A549 (cell line): ENCODE measurements around the gene COQ4. TPM values are rescaled to one million over a fixed set of nuclear protein-coding genes. Genes with fewer than 3 reads are reported as not detected.
A peak's percentile ranks its signal among the peaks of the same experiment; 100 is the strongest.
"Not testable (repeated sequence)": the region's sequence is repeated elsewhere in the genome, so short reads cannot be mapped to it uniquely, and the experiment has no call there.

Source experiments
- ATAC-seq, 2 experiments: fragments of 200-7000 bp in 1 of 2; fragments of >200 bp in 1 of 2; cut with Nextera tagmentation in 1 of 2; cut with Tn5 transposase in 1 of 2; 3 replicates each; pipeline versions ENCODE4 v1.8.0 to v1.9.1; 2018 to 2020; ENCODE audit warnings: mild to moderate bottlenecking in 1 of 2, moderate library complexity in 1 of 2
- CTCF ChIA-PET: fragments of 300-600 bp; sonication (Branson Sonifier 250); formaldehyde crosslinking; extraction: SDS; loops from one replicate; lab custom pipeline; 2021; ENCODE audit warnings: antibody characterized with exemption, inconsistent platforms; lab: Yijun Ruan, JAX
- POLR2A ChIA-PET: fragments of 350-600 bp; formaldehyde crosslinking; extraction: SDS; loops from one replicate; lab custom pipeline; 2021; ENCODE audit warnings: antibody characterized with exemption, inconsistent platforms; lab: Yijun Ruan, JAX
- DNase-seq, 2 experiments: peaks; one replicate each; pipeline versions ENCODE4 v3.0.0 to v3.0.0-alpha.2; 2011 to 2016; ENCODE audit warnings: low read depth in 1 of 2, low spot score in 1 of 2
- FAIRE-seq: peaks from 2 replicates; lab custom pipeline; 2011; peaks lifted over from hg19 to GRCh38; lab: Jason Lieb, UNC
- H3K27ac ChIP-seq, 2 experiments: fragments of >200 bp; sonication (Bioruptor Twin); formaldehyde crosslinking; 3 replicates each; pipeline ENCODE4 v1.5.1; 2016 to 2017
- H3K4me1 ChIP-seq: fragments of >200 bp; sonication (Bioruptor Twin); formaldehyde crosslinking; 3 replicates; pipeline ENCODE4 v1.6.1; 2016
- H3K4me2 ChIP-seq: fragments of >200 bp; sonication (Bioruptor Twin); formaldehyde crosslinking; 3 replicates; pipeline ENCODE4 v1.6.1; 2016
- H3K4me3 ChIP-seq: fragments of >200 bp; sonication (Bioruptor Twin); formaldehyde crosslinking; 3 replicates; pipeline ENCODE4 v1.5.1; 2016
- H3K9me3 ChIP-seq: fragments of >200 bp; sonication (Bioruptor Twin); formaldehyde crosslinking; 3 replicates; pipeline ENCODE4 v1.6.1; 2016
- BHLHE40 ChIP-seq: IDR thresholded peaks from 2 replicates; pipeline ENCODE4 v1.6.1; 2012; ENCODE audit warnings: low read depth, low read length, inconsistent platforms
- CBX8 ChIP-seq: fragments of 200-600 bp; sonication (generic); IDR thresholded peaks from 2 replicates; pipeline ENCODE4 v1.6.1; 2016
- CEBPB ChIP-seq, 2 experiments: fragments of >200 bp in 1 of 2; sonication (Bioruptor Twin) in 1 of 2; formaldehyde crosslinking in 1 of 2; IDR thresholded peaks; 2 replicates each; pipeline ENCODE4 v1.6.1; 2012 to 2016
- CHD2 ChIP-seq: fragments of 150-350 bp; IDR thresholded peaks from 2 replicates; pipeline ENCODE4 v1.6.1; 2014; ENCODE audit warnings: low read length; ENCODE audit not compliant: partially characterized antibody
- EHF ChIP-seq: fragments of 250-450 bp; sonication (Bioruptor Pico); IDR thresholded peaks from 2 replicates; pipeline ENCODE4 v1.5.0; 2020; ENCODE audit warnings: mild to moderate bottlenecking
- HDAC2 ChIP-seq: fragments of 200-600 bp; sonication (generic); IDR thresholded peaks from 2 replicates; pipeline ENCODE4 v1.6.1; 2016
- HEYL ChIP-seq: fragments of 250-450 bp; sonication (Bioruptor Pico); IDR thresholded peaks from 2 replicates; pipeline ENCODE4 v1.8.0; 2021; ENCODE audit warnings: mild to moderate bottlenecking, moderate library complexity
- HOXB13 ChIP-seq: fragments of 250-450 bp; sonication (Bioruptor Pico); IDR thresholded peaks from 2 replicates; pipeline ENCODE4 v1.5.0; 2020; ENCODE audit warnings: low read depth, mild to moderate bottlenecking, moderate library complexity
- JUN ChIP-seq, 2 experiments: fragments of >200 bp; sonication (Bioruptor Twin); formaldehyde crosslinking; IDR thresholded peaks; 2 replicates in 1 of 2; 3 replicates in 1 of 2; pipeline ENCODE4 v1.6.1; 2016 to 2017
- MAX ChIP-seq: IDR thresholded peaks from 2 replicates; pipeline ENCODE4 v1.6.1; 2012
- NFE2L2 ChIP-seq: fragments of 150-350 bp; conservative IDR thresholded peaks from 2 replicates; pipeline ENCODE4 v1.6.1; 2014; ENCODE audit warnings: low read length
- NR3C1 ChIP-seq: fragments of >200 bp; sonication (Bioruptor Twin); formaldehyde crosslinking; IDR thresholded peaks from 3 replicates; pipeline ENCODE4 v1.6.1; 2017
- RCOR1 ChIP-seq: fragments of 150-350 bp; IDR thresholded peaks from 2 replicates; pipeline ENCODE4 v1.6.1; 2014; ENCODE audit warnings: antibody characterized with exemption, low read length, low read depth
- TP53 ChIP-seq: fragments of 250-450 bp; sonication (Bioruptor Pico); IDR thresholded peaks from 2 replicates; pipeline ENCODE4 v1.5.0; 2021; ENCODE audit warnings: mild to moderate bottlenecking, moderate library complexity
- WGBS: methylation state at CpG from one replicate; pipeline ENCODE4 v1.1.6; 2017; ENCODE audit errors: missing lambda C conversion rate; 5-methylcytosine and 5-hydroxymethylcytosine counted together
- polyA plus RNA-seq, 4 experiments: library from polyadenylated mRNA; depleted of rRNA in 3 of 4; stranded (reverse); fragments of >200 nt; fragmentation: RNase III in 1 of 4; extraction: RNeasy Plus Mini Kit Qiagen cat#74134 plus additional on column Dnase treatment in 1 of 4; gene quantifications; 2 replicates in 3 of 4; 3 replicates in 1 of 4; pipeline ENCODE4 v1.2.3, GENCODE V29; 2011 to 2017
- TF ChIP-seq, protein P1 (sequence below): fragments of 200-600 bp; sonication (generic); IDR thresholded peaks from 2 replicates; pipeline ENCODE4 v1.6.1; 2016; ENCODE audit warnings: antibody characterized with exemption, mild to moderate bottlenecking, moderate library complexity
- TF ChIP-seq, protein P2 (sequence below): fragments of 250-450 bp; sonication (Bioruptor Pico); IDR thresholded peaks from 2 replicates; pipeline ENCODE4 v1.5.0; 2020; ENCODE audit warnings: low read depth, mild to moderate bottlenecking, moderate library complexity

The COQ4 gene
- polyA plus RNA-seq, 2 of the 4 experiments (the other 2 are of a cell fraction) = 32.5 to 41.3 TPM

GRCh38 chr9:128276574-128277270 is 45.9 kb upstream of the COQ4 start:
- ATAC-seq (peak; percentile 58 to 64), DNase-seq (peak in 1 of 2 experiments; percentile 51), FAIRE-seq (no peak)
- ChIA-PET POLR2A (interaction anchor here (0.8 to 1.2 kb wide), 8 partner anchors 10 to 117 kb away, joined by 3 to 19 read pairs (median 6); partner anchors contain the start of genes BBLN and URM1), CTCF (interaction anchor here (0.9 to 2.0 kb wide), 6 partner anchors 15 to 85 kb away, joined by 3 to 10 read pairs (median 4); partner anchors contain the start of gene SLC27A4)
- Histone ChIP-seq H3K4me1 (peaks cover 12% of the 10 kb centered on the region; the same call in 2 of the 3 replicates), H3K4me3 (peak overlapping the region; percentile 76), H3K4me2 (peak overlapping the region; percentile 95), H3K9me3 (no peaks in the 10 kb centered on the region), H3K27ac (peak overlapping the region; percentile 87 to 93)
- WGBS = 21% methylated on average over 23 of the region's 23 CpGs
- no peak for TF ChIP-seq MAX
- TF ChIP-seq TP53 (CRISPR knock-in tag) = no peak
- TF ChIP-seq HEYL (CRISPR knock-in tag) = no peak
- TF ChIP-seq, all 56 proteins: peak for 0

GRCh38 chr9:128279088-128280073 is 43.3 kb upstream of the COQ4 start:
- POLR2A ChIA-PET, FAIRE-seq, DNase-seq, H3K27ac ChIP-seq, ATAC-seq, H3K9me3 ChIP-seq, H3K4me3 ChIP-seq, H3K4me2 ChIP-seq: not testable (repeated sequence)
- peaks cover 12% of the 10 kb centered on the region; the same call in 2 of the 3 replicates for H3K4me1 ChIP-seq
- CTCF ChIA-PET = interaction anchor here (1.0 to 1.5 kb wide), 3 partner anchors 16 to 24 kb away, joined by 3 to 10 read pairs (median 6); no protein-coding TSS in a partner anchor
- WGBS = 88% methylated on average over 22 of the region's 22 CpGs

DNA sequence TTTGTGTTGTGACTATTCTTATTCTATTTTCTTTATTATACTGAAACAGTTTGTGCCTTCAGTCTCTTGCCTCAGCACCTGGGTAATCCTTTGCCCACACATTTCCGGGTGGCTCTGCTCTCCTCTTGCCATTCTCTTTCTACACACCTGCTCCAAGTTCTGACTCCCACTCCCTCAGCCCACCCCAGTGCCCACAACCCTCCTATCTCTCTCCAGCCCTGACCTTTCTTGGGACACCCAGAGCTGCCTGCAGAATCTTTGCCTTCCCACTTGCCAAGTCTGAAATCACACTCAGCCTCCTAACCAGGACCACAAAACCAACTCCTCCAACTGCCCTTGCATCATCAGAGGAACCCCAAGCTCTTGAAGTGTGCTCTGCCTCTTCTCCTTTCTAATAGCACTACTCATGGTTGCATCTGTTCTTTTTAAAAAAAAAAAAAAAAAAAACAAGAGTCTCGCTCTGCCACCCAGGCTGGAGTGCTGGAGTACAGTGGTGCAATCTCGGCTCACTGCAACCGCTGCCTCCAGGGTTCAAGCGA is 42.5 kb upstream of the COQ4 start:
- Histone ChIP-seq H3K9me3 (no peaks in the 10 kb centered on the region), H3K27ac (no peak overlapping the region), H3K4me2 (no peak overlapping the region), H3K4me1 (peaks cover 9% of the 10 kb centered on the region; the same call in 2 of the 3 replicates), H3K4me3 (no peak overlapping the region)
- TF ChIP-seq BHLHE40 = no peak
- TF ChIP-seq, protein P1, sequence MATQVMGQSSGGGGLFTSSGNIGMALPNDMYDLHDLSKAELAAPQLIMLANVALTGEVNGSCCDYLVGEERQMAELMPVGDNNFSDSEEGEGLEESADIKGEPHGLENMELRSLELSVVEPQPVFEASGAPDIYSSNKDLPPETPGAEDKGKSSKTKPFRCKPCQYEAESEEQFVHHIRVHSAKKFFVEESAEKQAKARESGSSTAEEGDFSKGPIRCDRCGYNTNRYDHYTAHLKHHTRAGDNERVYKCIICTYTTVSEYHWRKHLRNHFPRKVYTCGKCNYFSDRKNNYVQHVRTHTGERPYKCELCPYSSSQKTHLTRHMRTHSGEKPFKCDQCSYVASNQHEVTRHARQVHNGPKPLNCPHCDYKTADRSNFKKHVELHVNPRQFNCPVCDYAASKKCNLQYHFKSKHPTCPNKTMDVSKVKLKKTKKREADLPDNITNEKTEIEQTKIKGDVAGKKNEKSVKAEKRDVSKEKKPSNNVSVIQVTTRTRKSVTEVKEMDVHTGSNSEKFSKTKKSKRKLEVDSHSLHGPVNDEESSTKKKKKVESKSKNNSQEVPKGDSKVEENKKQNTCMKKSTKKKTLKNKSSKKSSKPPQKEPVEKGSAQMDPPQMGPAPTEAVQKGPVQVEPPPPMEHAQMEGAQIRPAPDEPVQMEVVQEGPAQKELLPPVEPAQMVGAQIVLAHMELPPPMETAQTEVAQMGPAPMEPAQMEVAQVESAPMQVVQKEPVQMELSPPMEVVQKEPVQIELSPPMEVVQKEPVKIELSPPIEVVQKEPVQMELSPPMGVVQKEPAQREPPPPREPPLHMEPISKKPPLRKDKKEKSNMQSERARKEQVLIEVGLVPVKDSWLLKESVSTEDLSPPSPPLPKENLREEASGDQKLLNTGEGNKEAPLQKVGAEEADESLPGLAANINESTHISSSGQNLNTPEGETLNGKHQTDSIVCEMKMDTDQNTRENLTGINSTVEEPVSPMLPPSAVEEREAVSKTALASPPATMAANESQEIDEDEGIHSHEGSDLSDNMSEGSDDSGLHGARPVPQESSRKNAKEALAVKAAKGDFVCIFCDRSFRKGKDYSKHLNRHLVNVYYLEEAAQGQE = no peak
- no peak for TF ChIP-seq CEBPB (IDR thresholded peaks at IDR 0.05)
- no peak for TF ChIP-seq NR3C1
- TF ChIP-seq CHD2 = no peak
- no peak for TF ChIP-seq CBX8
- no peak for TF ChIP-seq EHF (CRISPR knock-in tag)
- TF ChIP-seq, protein P2, sequence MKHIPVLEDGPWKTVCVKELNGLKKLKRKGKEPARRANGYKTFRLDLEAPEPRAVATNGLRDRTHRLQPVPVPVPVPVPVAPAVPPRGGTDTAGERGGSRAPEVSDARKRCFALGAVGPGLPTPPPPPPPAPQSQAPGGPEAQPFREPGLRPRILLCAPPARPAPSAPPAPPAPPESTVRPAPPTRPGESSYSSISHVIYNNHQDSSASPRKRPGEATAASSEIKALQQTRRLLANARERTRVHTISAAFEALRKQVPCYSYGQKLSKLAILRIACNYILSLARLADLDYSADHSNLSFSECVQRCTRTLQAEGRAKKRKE (CRISPR knock-in tag) = no peak
- no peak for TF ChIP-seq HOXB13 (CRISPR knock-in tag)
- TF ChIP-seq NFE2L2 = no peak
- TF ChIP-seq HDAC2 = no peak
- no peak for TF ChIP-seq RCOR1
- no peak for TF ChIP-seq JUN (IDR thresholded peaks at IDR 0.05)
- DNase-seq (no peak), FAIRE-seq (no peak), ATAC-seq (no peak)
- CTCF ChIA-PET = interaction anchor here (0.6 to 1.4 kb wide), 4 partner anchors 15 to 776 kb away, joined by 3 to 6 read pairs (median 3); no protein-coding TSS in a partner anchor
- WGBS = 92% methylated on average over 5 of the region's 5 CpGs
- POLR2A ChIA-PET = no interaction called here
